HG03280 (cell line): ENCODE measurements around the gene ALG5.
A peak's percentile ranks its signal among the peaks of the same experiment; 100 is the strongest.

Experiments used
- ATAC-seq: cut with Tn5 transposase; IDR thresholded peaks from one replicate; pipeline ENCODE4 v1.9.1; 2021; ENCODE audit warnings: mild to moderate bottlenecking, moderate library complexity; ENCODE audit not compliant: unreplicated experiment

ALG5 gene

GRCh38 chr13:36999054-36999714 is at the start of gene ALG5:
ALG5 (minus strand) TSS chr13:36999340; CDS start chr13:36999300, 40 bp downstream.
- ATAC-seq, result peak; percentile 68

- no peak for ATAC-seq
These were observed 48.7 kb upstream of the ALG5 start for GRCh38 chr13:37047846-37048245.

- no peak for ATAC-seq
These were observed 47.9 kb upstream of the ALG5 start for GRCh38 chr13:37047032-37047431.

- no peak for ATAC-seq
These were observed 46.9 kb upstream of the ALG5 start for GRCh38 chr13:37046062-37046461.

GRCh38 chr13:37040789-37041188 is 41.6 kb upstream of the ALG5 start:
- no peak for ATAC-seq

GRCh38 chr13:37039896-37040295 is 40.8 kb upstream of the ALG5 start:
- ATAC-seq, result no peak

GRCh38 chr13:37037241-37037640 is 38.1 kb upstream of the ALG5 start:
- ATAC-seq, result no peak

- no peak for ATAC-seq
These were observed 30.5 kb upstream of the ALG5 start for GRCh38 chr13:37029617-37030016.

- ATAC-seq, result no peak
These were observed 28.5 kb upstream of the ALG5 start for GRCh38 chr13:37027639-37028038.

- ATAC-seq, result no peak
These were observed 27.6 kb upstream of the ALG5 start for GRCh38 chr13:37026771-37027170.

- no peak for ATAC-seq
These were observed 24.7 kb upstream of the ALG5 start for GRCh38 chr13:37023871-37024270.

- ATAC-seq, result no peak
These were observed 15.5 kb upstream of the ALG5 start for GRCh38 chr13:37014609-37015008.

- ATAC-seq, result no peak
These were observed 12.6 kb upstream of the ALG5 start for GRCh38 chr13:37011788-37012187.

GRCh38 chr13:37011002-37011401 is 11.9 kb upstream of the ALG5 start:
- ATAC-seq, result no peak

- ATAC-seq, result no peak
These were observed 11.3 kb upstream of the ALG5 start for GRCh38 chr13:37010424-37010823.

GRCh38 chr13:37009692-37010091 is 10.6 kb upstream of the ALG5 start:
- no peak for ATAC-seq

GRCh38 chr13:37001921-37002250 is 2.7 kb upstream of the ALG5 start:
- no peak for ATAC-seq

- no peak for ATAC-seq
These were observed 507 bp downstream of the ALG5 start for GRCh38 chr13:36998624-36999041.

- no peak for ATAC-seq
These were observed 1.3 kb downstream of the ALG5 start for GRCh38 chr13:36997716-36998427.

GRCh38 chr13:36992362-36992761 is 6.8 kb downstream of the ALG5 start:
- ATAC-seq, result no peak

GRCh38 chr13:36986462-36987240 is 12.5 kb downstream of the ALG5 start:
- no peak for ATAC-seq

- ATAC-seq, result peak; percentile 66
These were observed 17.9 kb downstream of the ALG5 start for GRCh38 chr13:36981156-36981743.
